IMR-90 (cell line): ENCODE data around the gene WDR46. TPM values are rescaled to one million over a fixed set of nuclear protein-coding genes. Genes with fewer than 3 reads are reported as not detected.
A peak's percentile ranks its signal among the peaks of the same experiment; 100 is the strongest.

ENCODE experiments used
- ATAC-seq: fragments of 200-7000 bp; cut with Tn5 transposase; 2 replicates; pipeline ENCODE4 v1.9.1; 2020; ENCODE audit warnings: low read depth, mild to moderate bottlenecking, moderate library complexity
- BruUV-seq: library from RNA; stranded (reverse); fragments of 400-500 nt; replicated peaks from 2 replicates; lab custom pipeline; 2021; lab: Mats Ljungman, UMichigan
- CTCF ChIA-PET: fragments of 300-600 bp; formaldehyde crosslinking; extraction: SDS; loops from one replicate; lab custom pipeline; 2021; ENCODE audit warnings: antibody characterized with exemption; lab: Yijun Ruan, JAX
- POLR2A ChIA-PET: fragments of 300-600 bp; sonication (Branson Sonifier 250); formaldehyde crosslinking; loops from one replicate; lab custom pipeline; 2022; ENCODE audit warnings: antibody characterized with exemption; ENCODE audit not compliant: unreplicated experiment; lab: Charles Lee
- DNase-seq: peaks from one replicate; pipeline ENCODE4 v3.0.0; 2013
- H2AFZ ChIP-seq: replicated peaks from 2 replicates; pipeline ENCODE3; 2013; ENCODE audit warnings: low read length, mild to moderate bottlenecking; ENCODE audit not compliant: poor library complexity
- H2AK5ac ChIP-seq: 2 replicates; pipeline ENCODE4 v1.6.1; 2013; ENCODE audit warnings: low read depth, low read length, inconsistent platforms
- H2AK9ac ChIP-seq: replicated peaks from 2 replicates; pipeline ENCODE3; 2013; ENCODE audit warnings: mild to moderate bottlenecking, low read depth, low read length, moderate library complexity; ENCODE audit not compliant: poor library complexity
- H2BK120ac ChIP-seq: 2 replicates; pipeline ENCODE4 v1.6.1; 2013; ENCODE audit warnings: low read depth, low read length, inconsistent platforms
- H2BK15ac ChIP-seq: 3 replicates; pipeline ENCODE4 v1.6.1; 2013; ENCODE audit warnings: low read depth, low read length, inconsistent platforms
- H2BK20ac ChIP-seq: 2 replicates; pipeline ENCODE4 v1.6.1; 2013; ENCODE audit warnings: low read depth, mild to moderate bottlenecking, inconsistent platforms, low read length, moderate library complexity
- H2BK5ac ChIP-seq: 2 replicates; pipeline ENCODE4 v1.6.1; 2013; ENCODE audit warnings: mild to moderate bottlenecking, low read depth, low read length, inconsistent platforms; ENCODE audit not compliant: poor library complexity, severe bottlenecking
- H3K14ac ChIP-seq: replicated peaks from 2 replicates; pipeline ENCODE4 v1.6.1; 2013; ENCODE audit warnings: low read depth, low read length, inconsistent platforms
- H3K18ac ChIP-seq: 2 replicates; pipeline ENCODE4 v1.6.1; 2013; ENCODE audit warnings: low read depth, low read length, control low read depth
- H3K23ac ChIP-seq: 2 replicates; pipeline ENCODE4 v1.6.1; 2013; ENCODE audit warnings: low read depth, low read length, inconsistent platforms
- H3K27ac ChIP-seq: 2 replicates; pipeline ENCODE4 v1.5.1; 2013; ENCODE audit warnings: mild to moderate bottlenecking, control low read depth, low read length; ENCODE audit not compliant: insufficient read depth
- H3K27me3 ChIP-seq: 2 replicates; pipeline ENCODE4 v1.6.1; 2013; ENCODE audit warnings: low read length; ENCODE audit not compliant: control insufficient read depth, insufficient read depth
- H3K36me3 ChIP-seq: 2 replicates; pipeline ENCODE4 v1.6.1; 2013; ENCODE audit warnings: low read length, mixed read lengths; ENCODE audit not compliant: control insufficient read depth, insufficient read depth
- H3K4ac ChIP-seq: 2 replicates; pipeline ENCODE4 v1.6.1; 2013; ENCODE audit warnings: low read depth, low read length, inconsistent platforms
- H3K4me1 ChIP-seq: 2 replicates; pipeline ENCODE4 v1.6.1; 2013; ENCODE audit warnings: low read length, mixed read lengths; ENCODE audit not compliant: control insufficient read depth, insufficient read depth
- H3K4me2 ChIP-seq: 2 replicates; pipeline ENCODE4 v1.6.1; 2013; ENCODE audit warnings: low read depth, mild to moderate bottlenecking, control low read depth, low read length, moderate library complexity
- H3K4me3 ChIP-seq: 2 replicates; pipeline ENCODE4 v1.5.1; 2013; ENCODE audit warnings: low read depth, mild to moderate bottlenecking, control low read depth, low read length, moderate library complexity; ENCODE audit not compliant: insufficient read depth
- H3K56ac ChIP-seq: 2 replicates; pipeline ENCODE4 v1.6.1; 2013; ENCODE audit warnings: low read length, inconsistent platforms; ENCODE audit not compliant: insufficient read depth; ENCODE audit errors: extremely low read depth
- H3K79me1 ChIP-seq, 2 experiments: 2 replicates each; pipeline ENCODE4 v1.6.1; 2013; ENCODE audit warnings: low read length in 2 of 2, inconsistent platforms in 1 of 2, low read depth in 1 of 2
- H3K9ac ChIP-seq: 2 replicates; pipeline ENCODE4 v1.6.1; 2013; ENCODE audit warnings: low read depth, low read length, control low read depth
- H3K9me1 ChIP-seq: 2 replicates; pipeline ENCODE4 v1.6.1; 2013; ENCODE audit warnings: low read length, inconsistent platforms; ENCODE audit not compliant: insufficient read depth
- H3K9me3 ChIP-seq: 2 replicates; pipeline ENCODE4 v1.6.1; 2013; ENCODE audit warnings: low read length; ENCODE audit not compliant: control insufficient read depth, insufficient read depth
- H4K20me1 ChIP-seq: 2 replicates; pipeline ENCODE4 v1.6.1; 2013; ENCODE audit warnings: low read length, inconsistent platforms; ENCODE audit not compliant: insufficient read depth
- H4K5ac ChIP-seq: 2 replicates; pipeline ENCODE4 v1.6.1; 2013; ENCODE audit warnings: mild to moderate bottlenecking, low read depth, low read length, control low read depth
- H4K8ac ChIP-seq, 2 experiments: 2 replicates each; pipeline ENCODE4 v1.6.1; 2013; ENCODE audit warnings: low read depth in 2 of 2, low read length in 2 of 2, control low read depth in 1 of 2, inconsistent platforms in 1 of 2
- H4K91ac ChIP-seq: 2 replicates; pipeline ENCODE4 v1.6.1; 2013; ENCODE audit warnings: low read depth, low read length, inconsistent platforms; ENCODE audit not compliant: insufficient read depth
- CHD1 ChIP-seq: IDR thresholded peaks from 2 replicates; pipeline ENCODE4 v1.6.1; 2012; ENCODE audit warnings: low read depth, low read length, improper control_type of control experiment
- FOS ChIP-seq: fragments of 150-350 bp; IDR thresholded peaks from 2 replicates; pipeline ENCODE4 v1.6.1; 2016; ENCODE audit warnings: low read depth, low read length
- SMC3 ChIP-seq: fragments of 150-350 bp; IDR thresholded peaks from 2 replicates; pipeline ENCODE4 v1.6.1; 2016; ENCODE audit warnings: low read depth, mild to moderate bottlenecking, antibody characterized with exemption, low read length, moderate library complexity
- WGBS, 2 experiments: methylation state at CpG; one replicate each; pipeline versions ENCODE4 v1.1.5 to v1.1.7; 2013; ENCODE audit warnings: missing lambda C conversion rate in 2 of 2; ENCODE audit not compliant: insufficient read length in 1 of 2; ENCODE audit errors: extremely low coverage in 2 of 2; 5-methylcytosine and 5-hydroxymethylcytosine counted together
- dilution Hi-C: fragments of 300-500 bp; cut with HindIII; formaldehyde crosslinking; loops from one replicate; pipeline ENCODE4 v1.14.3; 2018; ENCODE audit warnings: low sequenced_read_pairs; ENCODE audit not compliant: unreplicated experiment
- in situ Hi-C: fragments of 300-500 bp; cut with MboI; formaldehyde crosslinking; loops from 3 replicates; pipeline ENCODE4 v1.14.3; 2019; ENCODE audit warnings: low sequenced_read_pairs, inconsistent platforms, mixed read lengths
- intact Hi-C: fragments of 100-400 bp; cut with micrococcal nuclease; formaldehyde crosslinking; loops from 2 replicates; pipeline ENCODE4 v1.10.0; 2022
- polyA plus RNA-seq, 3 experiments: library from polyadenylated mRNA; depleted of rRNA; stranded (reverse); fragments of >200 nt; gene quantifications; 2 replicates each; pipeline ENCODE4 v1.2.3, GENCODE V29; 2012; ENCODE audit warnings: low replicate concordance in 1 of 3
- total RNA-seq: library from RNA; depleted of rRNA; stranded (reverse); fragments of >200 nt; gene quantifications from 2 replicates; pipeline ENCODE4 v1.2.3, GENCODE V29; 2012

The WDR46 gene
- total and polyA plus RNA-seq, 2 of the 4 experiments (the other 2 are of a cell fraction), result 73.8 to 81.6 TPM

- TF ChIP-seq CHD1 (no peak), SMC3 (no peak), FOS (no peak)
- Histone ChIP-seq H3K9me3 (no peaks in the 10 kb centered on the region), H3K36me3 (peaks cover 24% of the 10 kb centered on the region), H3K14ac (no peak overlapping the region), H3K4ac (0 out of 2 replicates have a peak overlapping the region, but pooled peaks have one; percentile 39), H2AFZ (no peak overlapping the region), H2BK15ac (no peak overlapping the region), H2AK5ac (peak overlapping the region; percentile 11), H3K27me3 (no peaks in the 10 kb centered on the region), H3K27ac (no peak overlapping the region), H3K9ac (no peak overlapping the region), H3K23ac (no peak overlapping the region), H3K4me3 (no peak overlapping the region), H2BK20ac (no peak overlapping the region), H3K4me1 (no peaks in the 10 kb centered on the region), H4K91ac (no peak overlapping the region), H3K4me2 (no peak overlapping the region; the same call in 1 of the 2 replicates), H2BK120ac (no peak overlapping the region), H2BK5ac (no peak overlapping the region), H2AK9ac (peak overlapping the region; percentile 80), H4K5ac (no peak overlapping the region), H3K56ac (no peak overlapping the region), H3K18ac (no peak overlapping the region), H3K79me1 (peaks cover 15 to 33% of the 10 kb centered on the region in 2 experiments; a peak in 3 of 4 replicates), H3K9me1 (no peaks in the 10 kb centered on the region), H4K8ac (no peak overlapping the region), H4K20me1 (peaks cover 9% of the 10 kb centered on the region)
- no CpG with 5 or more reads among the region's 12 CpGs for WGBS, 2 experiments
- CTCF ChIA-PET, result interaction anchor here (0.6 to 2.0 kb wide), 2 partner anchors 20 to 46 kb away, joined by 3 to 5 read pairs; partner anchors contain the start of gene B3GALT4
- POLR2A ChIA-PET, result no interaction called here
- DNase-seq (no peak), ATAC-seq (no peak)
- BruUV-seq, result no TSS peak
- intact Hi-C loops (loop anchor here (5.0 kb wide), 1 partner anchor 120 kb away; the partner anchor contains the start of gene CUTA), in situ Hi-C loops (no loop called here), dilution Hi-C loops (no loop called here)
Measured at GRCh38 chr6:33296797-33297405, 7.9 kb upstream of the WDR46 start.
